ENCODE measurements around the gene LRP1B.

The LRP1B gene

GRCh38 chr2:140247451-140248195 lies 1883.2 kb downstream of the LRP1B start:
- no peak for DNase-seq (ENCODE audit: low spot score)

GRCh38 chr2:140246957-140247356 lies 1883.9 kb downstream of the LRP1B start:
- DNase-seq (ENCODE audit: low spot score) = no peak

- no peak for DNase-seq (ENCODE audit: low spot score)
These were observed 1884.8 kb downstream of the LRP1B start for GRCh38 chr2:140246058-140246457.

- no peak for DNase-seq (ENCODE audit: low spot score)
These were observed 1887.9 kb downstream of the LRP1B start for GRCh38 chr2:140242889-140243288.

GRCh38 chr2:140234116-140234515 lies 1896.7 kb downstream of the LRP1B start:
- no peak for DNase-seq (ENCODE audit: low spot score)

GRCh38 chr2:140210963-140211362 lies 1919.9 kb downstream of the LRP1B start:
- DNase-seq (ENCODE audit: low spot score) = no peak

- DNase-seq (ENCODE audit: low spot score) = no peak
These were observed 1925.7 kb downstream of the LRP1B start for GRCh38 chr2:140205093-140205492.

- DNase-seq (ENCODE audit: low spot score) = no peak
These were observed 1927.5 kb downstream of the LRP1B start for GRCh38 chr2:140203347-140203746.

GRCh38 chr2:140201572-140201971 lies 1929.2 kb downstream of the LRP1B start:
- no peak for DNase-seq (ENCODE audit: low spot score)

GRCh38 chr2:140200764-140201163 lies 1930.1 kb downstream of the LRP1B start:
- no peak for DNase-seq (ENCODE audit: low spot score)

- no peak for DNase-seq (ENCODE audit: low spot score)
These were observed 1930.5 kb downstream of the LRP1B start for GRCh38 chr2:140200307-140200706.

- DNase-seq (ENCODE audit: low spot score) = no peak
These were observed 1931.5 kb downstream of the LRP1B start for GRCh38 chr2:140199312-140199711.

- DNase-seq (ENCODE audit: low spot score) = no peak
These were observed 1943.7 kb downstream of the LRP1B start for GRCh38 chr2:140187086-140187485.

- DNase-seq (ENCODE audit: low spot score) = no peak
These were observed 1944.5 kb downstream of the LRP1B start for GRCh38 chr2:140186313-140186712.

- DNase-seq (ENCODE audit: low spot score) = no peak
These were observed 1945.7 kb downstream of the LRP1B start for GRCh38 chr2:140185076-140185475.

GRCh38 chr2:140183056-140183765 lies 1947.6 kb downstream of the LRP1B start:
- DNase-seq (ENCODE audit: low spot score) = no peak
